Islet precursor cell (in vitro differentiated cells): Measurements from ENCODE around the gene TUBB8.
"Not testable (repeated sequence)": the region's sequence is repeated elsewhere in the genome, so short reads cannot be mapped to it uniquely, and the experiment has no call there.

Source experiments
- DNase-seq: peaks from one replicate; pipeline ENCODE4 v3.0.0-alpha.2; 2018

Gene TUBB8

GRCh38 chr10:13315-13635, 35.8 kb downstream of the TUBB8 start:
- not testable (repeated sequence) for DNase-seq

DNA sequence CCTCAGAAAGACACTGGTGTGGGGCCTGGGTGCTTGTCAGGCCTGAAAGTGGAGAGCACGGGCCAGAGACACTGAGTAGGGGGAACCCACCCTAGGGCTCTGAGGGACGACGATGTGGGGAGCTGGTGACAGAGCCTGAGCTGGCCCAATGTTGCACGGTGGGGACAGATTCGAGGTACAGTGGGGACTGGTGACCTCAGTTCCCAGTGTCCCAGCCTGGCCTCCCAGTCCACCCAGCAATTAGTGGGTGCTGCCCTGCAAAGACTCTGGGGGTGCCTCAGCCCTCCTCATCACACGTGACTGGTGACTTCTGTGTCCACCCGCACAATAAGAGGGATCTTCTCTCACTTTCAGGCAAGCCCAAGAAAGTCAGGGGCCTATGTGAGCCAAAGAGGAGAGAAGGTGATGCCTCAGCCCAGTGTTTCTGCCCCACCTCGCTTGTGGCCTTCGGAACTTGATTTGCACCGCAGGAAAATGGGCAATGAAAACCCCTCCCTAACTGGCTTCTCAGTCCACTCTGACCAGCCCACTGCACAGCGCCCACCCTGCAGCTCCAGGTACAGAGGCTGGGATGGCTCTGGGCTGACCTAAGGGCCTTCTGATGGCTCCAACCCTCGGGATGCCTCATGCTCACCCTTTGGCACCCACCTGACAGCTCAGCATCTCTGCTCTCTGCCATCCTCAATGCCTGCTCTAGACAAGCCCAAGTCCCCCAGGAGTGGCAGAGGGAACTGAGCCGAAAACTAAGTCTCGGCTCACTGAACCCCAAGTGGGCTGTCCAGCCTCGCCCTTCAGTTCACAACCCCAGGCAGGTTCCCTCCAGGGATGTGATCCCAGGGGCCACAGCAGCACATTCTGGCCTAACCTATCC, 36.4 kb downstream of the TUBB8 start:
- DNase-seq, result not testable (repeated sequence)

DNA sequence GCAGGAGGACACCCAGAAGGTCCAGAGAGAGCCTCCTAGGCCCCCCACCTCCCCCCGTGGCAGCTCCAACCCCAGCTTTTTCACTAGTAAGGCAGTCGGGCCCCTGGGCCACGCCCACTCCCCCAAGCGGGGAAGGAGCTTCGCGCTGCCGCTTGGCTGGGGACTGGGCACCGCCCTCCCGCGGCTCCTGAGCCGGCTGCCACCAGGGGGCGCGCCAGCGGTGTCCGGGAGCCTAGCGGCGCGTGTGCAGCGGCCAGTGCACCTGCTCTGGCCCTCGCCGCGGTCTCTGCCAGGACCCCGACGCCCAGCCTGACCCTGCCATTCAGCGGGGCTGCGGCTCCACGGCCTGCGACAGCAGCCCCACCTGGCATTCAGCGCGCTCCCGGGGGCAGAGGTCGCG, 37.8 kb downstream of the TUBB8 start:
- DNase-seq, result not testable (repeated sequence)

- DNase-seq, result not testable (repeated sequence)
These were observed 38.7 kb downstream of the TUBB8 start for GRCh38 chr10:10261-10971.
